Aorta (tissue), 5 donors: Measurements from ENCODE around the gene BPIFA3. TPM values are rescaled to one million over a fixed set of nuclear protein-coding genes. Genes with fewer than 3 reads are reported as not detected.

Experiments used
- ATAC-seq: fragments of 200-7000 bp; cut with Tn5 transposase; one replicate; pipeline ENCODE4 v1.9.1; 2022; ENCODE audit warnings: moderate library complexity; ENCODE audit not compliant: low FRiP score
- DNase-seq, 2 donors: peaks; one replicate each; pipeline ENCODE4 v3.0.0-alpha.2; 2020
- H3K27ac ChIP-seq, 2 donors: one replicate each; pipeline ENCODE4 v1.5.1; 2013; ENCODE audit warnings: low read length in 2 of 2, mild to moderate bottlenecking in 2 of 2, moderate library complexity in 2 of 2, control low read depth in 1 of 2, inconsistent platforms in 1 of 2, low read depth in 1 of 2
- H3K27me3 ChIP-seq, 2 donors: one replicate each; pipeline ENCODE4 v1.6.1; 2013; ENCODE audit warnings: control low read depth in 1 of 2, low read length in 1 of 2, mild to moderate bottlenecking in 1 of 2, moderate library complexity in 1 of 2; ENCODE audit not compliant: insufficient read depth in 2 of 2, control insufficient read depth in 1 of 2
- H3K36me3 ChIP-seq, 2 donors: one replicate each; pipeline ENCODE4 v1.6.1; 2013; ENCODE audit warnings: control low read depth in 1 of 2, low read length in 1 of 2, mild to moderate bottlenecking in 1 of 2; ENCODE audit not compliant: insufficient read depth in 2 of 2, control insufficient read depth in 1 of 2
- H3K4me1 ChIP-seq, 2 donors: one replicate each; pipeline ENCODE4 v1.6.1; 2013; ENCODE audit warnings: low read length in 2 of 2, control low read depth in 1 of 2, mild to moderate bottlenecking in 1 of 2, moderate library complexity in 1 of 2; ENCODE audit not compliant: insufficient read depth in 2 of 2, control insufficient read depth in 1 of 2
- H3K4me3 ChIP-seq, 2 donors: one replicate each; pipeline ENCODE4 v1.5.1; 2013; ENCODE audit warnings: low read length in 2 of 2, control low read depth in 1 of 2, mild to moderate bottlenecking in 1 of 2
- H3K9me3 ChIP-seq: one replicate; pipeline ENCODE4 v1.6.1; 2013; ENCODE audit warnings: mild to moderate bottlenecking, low read length; ENCODE audit not compliant: control insufficient read depth
- WGBS, 2 donors: extraction: QIAGEN DNeasy Blood & Tissue Kit; methylation state at CpG; one replicate each; pipeline ENCODE4 v1.1.7; 2013; 5-methylcytosine and 5-hydroxymethylcytosine counted together
- intact Hi-C, 2 donors: fragments of 100-400 bp; cut with DNase I; formaldehyde crosslinking; loops; one replicate each; pipeline versions ENCODE4 v1.14.2 to v1.15.0; 2022
- polyA plus RNA-seq, 2 donors: library from polyadenylated mRNA; stranded (reverse); fragments of 200-250 nt; gene quantifications; one replicate each; pipeline ENCODE4 v1.2.3, GENCODE V29; 2013
- total RNA-seq, 2 donors: library from RNA; stranded (reverse); fragmentation: NEBNext Ultra II Directional; extraction: Animal tissue kit (Norgen Biotek cat#: 25700); gene quantifications; one replicate each; pipeline ENCODE4 v1.2.1, GENCODE V29; 2021
- donor health status: healthy with polysubstance abuse.
- donor health status: Bipolar disorder and iron deficiency.
- donor health status: DM: no; HTN: no; CAD: no.
- donor health status: DM: no; HTN: no; CAD: no.
- donor health status: DM: yes; HTN: yes; CAD: no.

The BPIFA3 gene
- total and polyA plus RNA-seq, 4 donors, result not detected

DNA sequence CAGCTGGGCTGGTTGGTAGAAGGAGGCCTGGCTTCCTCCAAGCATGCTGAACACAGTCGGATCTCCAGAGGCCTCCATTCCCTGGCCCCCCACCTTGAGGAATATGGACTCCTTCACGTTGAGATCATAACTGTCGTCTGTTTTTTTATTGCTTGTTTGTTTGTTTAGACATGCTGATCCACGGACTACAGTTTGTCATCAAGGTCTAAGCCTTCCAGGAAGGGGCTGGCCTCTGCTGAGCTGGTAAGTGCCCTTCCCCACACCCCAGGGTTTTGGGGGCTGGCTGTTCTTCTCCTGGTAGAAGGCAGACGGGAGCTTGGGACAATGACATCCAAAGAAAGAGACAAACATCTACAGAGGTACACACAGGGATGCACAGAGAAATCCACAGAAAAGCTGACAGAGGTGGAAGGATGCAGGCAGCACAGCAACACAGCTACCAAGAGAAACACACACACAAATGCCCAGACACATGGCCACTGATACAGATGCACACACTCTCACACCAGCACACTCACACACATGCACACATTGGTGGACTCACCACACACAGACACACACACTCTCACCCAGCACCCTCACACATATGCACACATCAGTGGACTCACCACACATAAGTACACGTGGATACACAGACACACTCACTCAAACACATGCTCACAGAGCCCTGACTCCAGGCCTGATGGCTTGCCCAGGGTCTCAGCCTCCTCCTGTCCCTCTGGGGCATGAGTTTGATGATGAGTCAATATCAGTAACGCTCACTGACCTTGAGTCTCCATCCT is 25.4 kb downstream of the BPIFA3 start:
- H3K27ac ChIP-seq, result no peak overlapping the region
- no peaks in the 10 kb centered on the region for H3K9me3 ChIP-seq
- ATAC-seq, result no peak
- intact Hi-C loops, result no loop called here
- no peak overlapping the region for H3K4me3 ChIP-seq
- H3K27me3 ChIP-seq, result no peaks in the 10 kb centered on the region
- 48 to 61% methylated on average over 7 of the region's 7 CpGs for WGBS, 2 donors
- H3K36me3 ChIP-seq, result no peaks in the 10 kb centered on the region
- no peaks in the 10 kb centered on the region for H3K4me1 ChIP-seq
- no peak for DNase-seq

GRCh38 chr20:33246077-33246476 is 28.9 kb downstream of the BPIFA3 start:
- WGBS, 2 donors, result 69 to 72% methylated on average over 3 of the region's 3 CpGs
- ATAC-seq, result no peak

GRCh38 chr20:33249456-33249855 is 32.3 kb downstream of the BPIFA3 start:
- H3K4me3 ChIP-seq, result no peak overlapping the region
- intact Hi-C loops, result no loop called here
- no peaks in the 10 kb centered on the region for H3K9me3 ChIP-seq
- ATAC-seq (no peak), DNase-seq (no peak)
- no peaks in the 10 kb centered on the region for H3K4me1 ChIP-seq
- peaks cover 0 to 3% of the 10 kb centered on the region in 2 donors for H3K27me3 ChIP-seq
- H3K36me3 ChIP-seq, result no peaks in the 10 kb centered on the region
- H3K27ac ChIP-seq, result no peak overlapping the region
- 71 to 89% methylated on average over 1 of the region's 1 CpG for WGBS, 2 donors

More at GRCh38 chr20:33246077-33246476, 28.9 kb downstream of the BPIFA3 start:
- intact Hi-C loops, result no loop called here
- Histone ChIP-seq H3K9me3 (no peaks in the 10 kb centered on the region), H3K4me3 (no peak overlapping the region), H3K4me1 (no peaks in the 10 kb centered on the region), H3K27ac (no peak overlapping the region), H3K36me3 (no peaks in the 10 kb centered on the region), H3K27me3 (peaks cover 0 to 3% of the 10 kb centered on the region in 2 donors)
- no peak for DNase-seq

GRCh38 chr20:33250666-33251065 is 33.5 kb downstream of the BPIFA3 start:
- intact Hi-C loops, result no loop called here
- Histone ChIP-seq H3K4me3 (no peak overlapping the region), H3K27me3 (peaks cover 0 to 3% of the 10 kb centered on the region in 2 donors), H3K27ac (no peak overlapping the region), H3K9me3 (no peaks in the 10 kb centered on the region), H3K4me1 (no peaks in the 10 kb centered on the region), H3K36me3 (no peaks in the 10 kb centered on the region)
- DNase-seq (no peak), ATAC-seq (no peak)
- 17 to 21% methylated on average over 2 of the region's 2 CpGs for WGBS, 2 donors

DNA sequence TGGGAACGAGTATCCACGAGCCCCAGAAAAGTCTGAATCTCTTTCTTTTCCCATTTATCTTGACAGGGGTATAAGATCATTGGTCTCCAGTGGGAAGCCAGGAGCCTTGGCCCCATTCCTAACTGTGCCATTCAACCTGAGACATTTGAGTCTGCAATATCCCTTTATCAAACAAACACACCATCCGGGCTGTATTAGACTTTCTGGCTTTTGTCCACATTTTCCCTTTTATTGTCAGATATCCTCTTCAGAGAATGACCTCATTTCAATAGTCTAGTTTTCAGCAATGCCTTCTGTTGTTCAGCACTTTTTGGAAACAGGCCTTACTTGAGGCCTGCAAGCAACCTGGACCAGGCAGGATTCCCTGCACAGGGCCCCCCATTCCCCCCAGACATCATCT is 34.3 kb downstream of the BPIFA3 start:
- intact Hi-C loops, result no loop called here
- DNase-seq (no peak), ATAC-seq (no peak)
- Histone ChIP-seq H3K27ac (no peak overlapping the region), H3K4me1 (no peaks in the 10 kb centered on the region), H3K9me3 (no peaks in the 10 kb centered on the region), H3K36me3 (no peaks in the 10 kb centered on the region), H3K4me3 (no peak overlapping the region), H3K27me3 (peaks cover 0 to 3% of the 10 kb centered on the region in 2 donors)
- 62 to 64% methylated on average over 3 of the region's 3 CpGs for WGBS, 2 donors

GRCh38 chr20:33252460-33252859 is 35.3 kb downstream of the BPIFA3 start:
- WGBS, 2 donors, result 73 to 75% methylated on average over 3 of the region's 3 CpGs
- Histone ChIP-seq H3K27me3 (peaks cover 0 to 3% of the 10 kb centered on the region in 2 donors), H3K4me1 (no peaks in the 10 kb centered on the region), H3K27ac (no peak overlapping the region), H3K4me3 (no peak overlapping the region), H3K36me3 (no peaks in the 10 kb centered on the region), H3K9me3 (no peaks in the 10 kb centered on the region)
- DNase-seq (no peak), ATAC-seq (no peak)
- intact Hi-C loops, result no loop called here

DNA sequence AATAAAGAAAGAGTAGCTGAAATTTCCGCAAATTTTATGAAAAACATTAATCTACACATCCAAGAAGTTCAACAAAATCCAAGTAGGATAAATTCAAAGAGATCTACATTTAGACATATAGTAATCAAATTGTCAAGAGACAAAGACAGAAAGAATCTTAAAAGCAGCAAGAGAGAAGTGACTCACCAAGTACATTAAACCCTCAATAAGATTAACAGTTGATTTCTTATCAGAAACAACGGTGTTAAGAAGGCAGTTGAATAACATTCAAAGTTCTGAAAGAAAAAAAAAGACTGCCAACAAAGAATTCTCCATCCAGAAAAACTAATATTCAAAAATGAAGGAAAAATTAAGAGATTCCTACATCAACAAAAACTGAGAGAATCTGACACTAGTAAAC is 37.9 kb downstream of the BPIFA3 start:
- WGBS, 2 donors, result 57 to 60% methylated on average over 2 of the region's 2 CpGs
- DNase-seq, result no peak
- no peaks in the 10 kb centered on the region for H3K4me1 ChIP-seq
- ATAC-seq, result no peak
- no peak overlapping the region for H3K27ac ChIP-seq
- no peaks in the 10 kb centered on the region for H3K9me3 ChIP-seq
- H3K4me3 ChIP-seq, result no peak overlapping the region
- H3K27me3 ChIP-seq, result no peaks in the 10 kb centered on the region
- intact Hi-C loops, result no loop called here
- no peaks in the 10 kb centered on the region for H3K36me3 ChIP-seq

- intact Hi-C loops, result no loop called here
- no peak for DNase-seq
- Histone ChIP-seq H3K4me3 (no peak overlapping the region), H3K27ac (no peak overlapping the region), H3K9me3 (peaks cover 4% of the 10 kb centered on the region), H3K36me3 (no peaks in the 10 kb centered on the region), H3K27me3 (peaks cover 0 to 2% of the 10 kb centered on the region in 2 donors), H3K4me1 (no peaks in the 10 kb centered on the region)
- 63 to 67% methylated on average over 5 of the region's 5 CpGs for WGBS, 2 donors
- ATAC-seq, result no peak
These were observed 40.1 kb downstream of the BPIFA3 start for GRCh38 chr20:33257237-33257636.

DNA sequence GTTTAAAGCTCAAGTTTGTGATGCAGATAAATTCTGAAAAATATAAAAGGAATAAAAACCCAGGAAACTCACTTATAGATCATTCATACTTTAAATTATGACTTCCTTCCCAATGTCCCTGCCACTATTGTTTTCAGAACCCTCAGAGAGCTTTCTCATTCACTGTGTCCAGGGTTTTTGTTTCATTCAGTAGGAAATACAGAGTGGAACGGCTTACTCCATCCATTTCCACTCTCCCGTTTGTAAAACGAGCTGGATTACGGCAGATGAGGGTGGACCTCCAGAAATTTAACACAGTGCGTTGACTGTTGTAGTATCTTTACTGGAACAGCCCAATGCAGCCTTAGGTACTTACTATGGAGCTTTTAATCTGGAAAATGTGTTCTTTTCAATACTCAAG is 42.2 kb downstream of the BPIFA3 start:
- H3K9me3 ChIP-seq, result peaks cover 5% of the 10 kb centered on the region
- H3K4me3 ChIP-seq, result no peak overlapping the region
- no peak overlapping the region for H3K27ac ChIP-seq
- intact Hi-C loops, result no loop called here
- ATAC-seq, result no peak
- WGBS, 2 donors, result 64 to 72% methylated on average over 5 of the region's 5 CpGs
- H3K4me1 ChIP-seq, result no peaks in the 10 kb centered on the region
- H3K27me3 ChIP-seq, result peaks cover 0 to 2% of the 10 kb centered on the region in 2 donors
- DNase-seq, result no peak
- H3K36me3 ChIP-seq, result no peaks in the 10 kb centered on the region
